HepG2 (cell line): Measurements from ENCODE around the gene PDCD1LG2. TPM values are rescaled to one million over a fixed set of nuclear protein-coding genes. Genes with fewer than 3 reads are reported as not detected.

Experiments
- ATAC-seq: fragments of 200-7000 bp; cut with Tn5 transposase; 3 replicates; pipeline ENCODE4 v1.9.1; 2020; ENCODE audit warnings: mild to moderate bottlenecking, moderate library complexity
- BruUV-seq: library from RNA; stranded (reverse); fragments of 400-500 nt; replicated peaks from 2 replicates; lab custom pipeline; 2021; lab: Mats Ljungman, UMichigan
- CTCF ChIA-PET: fragments of 300-600 bp; formaldehyde crosslinking; extraction: SDS; loops from one replicate; lab custom pipeline; 2021; ENCODE audit warnings: low total read pairs, inconsistent platforms, low intra/inter-chr PET ratio; lab: Yijun Ruan, JAX
- POLR2A ChIA-PET: fragments of 350-600 bp; sonication (Branson Sonifier 250); formaldehyde crosslinking; loops from one replicate; lab custom pipeline; 2020; ENCODE audit warnings: antibody characterized with exemption, inconsistent platforms; lab: Yijun Ruan, JAX
- DNase-seq: peaks from one replicate; pipeline ENCODE4 v3.0.0-alpha.2; 2015; ENCODE audit warnings: low spot score
- FAIRE-seq: peaks from 3 replicates; lab custom pipeline; 2011; peaks lifted over from hg19 to GRCh38; lab: Jason Lieb, UNC
- H2AFZ ChIP-seq: one replicate; pipeline ENCODE4 v1.6.1; 2011; ENCODE audit warnings: low read length, inconsistent platforms
- H3K27ac ChIP-seq: fragments of 300-600 bp; 3 replicates; pipeline ENCODE4 v1.8.0; 2011; ENCODE audit warnings: mixed run types, mild to moderate bottlenecking, mixed read lengths, low read length, inconsistent platforms; ENCODE audit not compliant: insufficient read depth; ENCODE audit errors: extremely low read length
- H3K27me3 ChIP-seq, 2 experiments: fragments of 200-600 bp in 1 of 2; 2 replicates in 1 of 2; 3 replicates in 1 of 2; pipeline versions ENCODE4 v1.6.0 to v1.8.0; 2011; ENCODE audit warnings: low read length in 2 of 2, mild to moderate bottlenecking in 2 of 2, moderate library complexity in 2 of 2, inconsistent platforms in 1 of 2; ENCODE audit not compliant: insufficient read depth in 2 of 2, control insufficient read depth in 1 of 2
- H3K36me3 ChIP-seq, 2 experiments: fragments of 200-600 bp in 1 of 2; replicated peaks in 1 of 2; 2 replicates in 1 of 2; 3 replicates in 1 of 2; pipeline versions ENCODE4 v1.5.1 to v1.8.0; 2011; ENCODE audit warnings: low read length in 2 of 2, inconsistent platforms in 1 of 2; ENCODE audit not compliant: insufficient read depth in 2 of 2, control insufficient read depth in 1 of 2
- H3K4me1 ChIP-seq: 2 replicates; pipeline ENCODE4 v1.5.1; 2012; ENCODE audit warnings: low read length, inconsistent platforms; ENCODE audit not compliant: insufficient read depth
- H3K4me2 ChIP-seq: 2 replicates; pipeline ENCODE4 v1.6.0; 2011; ENCODE audit warnings: low read depth, low read length, inconsistent platforms
- H3K4me3 ChIP-seq, 3 experiments: fragments of 200-600 bp in 1 of 3; sonication (generic), shearing (Covaris generic) in 1 of 3; replicated peaks in 1 of 3; 2 replicates each; pipeline ENCODE4 v1.5.1; 2011 to 2016; ENCODE audit warnings: low read length in 3 of 3, inconsistent platforms in 2 of 3, low read depth in 2 of 3, mild to moderate bottlenecking in 2 of 3, control low read depth in 1 of 3, mixed read lengths in 1 of 3; ENCODE audit not compliant: insufficient read depth in 1 of 3
- H3K79me2 ChIP-seq: one replicate; pipeline ENCODE4 v1.6.1; 2011; ENCODE audit warnings: low read length, inconsistent platforms; ENCODE audit not compliant: insufficient read depth
- H3K9ac ChIP-seq: 2 replicates; pipeline ENCODE4 v1.6.0; 2011; ENCODE audit warnings: mild to moderate bottlenecking, low read depth, low read length, inconsistent platforms; ENCODE audit not compliant: insufficient read depth
- H3K9me3 ChIP-seq: 2 replicates; pipeline ENCODE4 v1.5.1; 2012; ENCODE audit warnings: mild to moderate bottlenecking, low read length
- H4K20me1 ChIP-seq: 2 replicates; pipeline ENCODE4 v1.6.0; 2011; ENCODE audit warnings: inconsistent platforms, mild to moderate bottlenecking, low read length, moderate library complexity; ENCODE audit not compliant: insufficient read depth
- DMAP1 ChIP-seq: IDR thresholded peaks from 2 replicates; pipeline ENCODE4 v1.6.1; 2016
- DZIP1 ChIP-seq: sonication (generic); formaldehyde crosslinking; IDR thresholded peaks from 2 replicates; pipeline ENCODE4 v1.5.0; 2020; ENCODE audit warnings: mild to moderate bottlenecking, missing genetic modification reagents
- KDM5B ChIP-seq: sonication (generic); formaldehyde crosslinking; IDR thresholded peaks from 2 replicates; pipeline ENCODE4 v1.4.0; 2020; ENCODE audit warnings: missing genetic modification reagents, mild to moderate bottlenecking, borderline replicate concordance
- RNF2 ChIP-seq: fragments of 450-650 bp; conservative IDR thresholded peaks from 2 replicates; pipeline ENCODE4 v1.6.1; 2016; ENCODE audit warnings: low read depth
- SMAD1 ChIP-seq: sonication (generic); formaldehyde crosslinking; IDR thresholded peaks from 2 replicates; pipeline ENCODE4 v1.4.0; 2020; ENCODE audit warnings: missing genetic modification reagents, low read depth, mild to moderate bottlenecking, borderline replicate concordance
- SOX6 ChIP-seq, 2 experiments: fragments of 450-650 bp in 1 of 2; sonication (generic) in 1 of 2; formaldehyde crosslinking in 1 of 2; IDR thresholded peaks; 2 replicates each; pipeline versions ENCODE4 v1.4.0 to v1.6.1; 2017 to 2020; ENCODE audit warnings: antibody characterized with exemption in 1 of 2, mild to moderate bottlenecking in 1 of 2, missing genetic modification reagents in 1 of 2
- TAF1 ChIP-seq: sonication (generic); formaldehyde crosslinking; IDR thresholded peaks from 2 replicates; pipeline ENCODE4 v1.4.0; 2020; ENCODE audit warnings: missing genetic modification reagents
- ZNF839 ChIP-seq: sonication (generic); formaldehyde crosslinking; IDR thresholded peaks from 2 replicates; pipeline ENCODE4 v1.4.0; 2020; ENCODE audit warnings: missing genetic modification reagents, mild to moderate bottlenecking, borderline replicate concordance
- WGBS: methylation state at CpG from one replicate; pipeline ENCODE4 v1.1.6; 2017; ENCODE audit warnings: low lambda C conversion rate; 5-methylcytosine and 5-hydroxymethylcytosine counted together
- in situ Hi-C: cut with HindIII; loops from 2 replicates; pipeline ENCODE4 v1.10.0; 2017; ENCODE audit warnings: low pct_unique_long_range_greater_than_20kb; ENCODE audit not compliant: extremely low pct_ligation_motif_present
- intact Hi-C: fragments of 100-400 bp; cut with micrococcal nuclease; formaldehyde crosslinking; loops from one replicate; pipeline ENCODE4 v1.10.0; 2022; ENCODE audit not compliant: unreplicated experiment
- polyA plus RNA-seq, 8 experiments: library from polyadenylated mRNA; depleted of rRNA in 3 of 8; stranded (reverse) in 7 of 8; unstranded in 1 of 8; fragments of >200 nt; fragmentation: Illumina TruSeq in 4 of 8; extraction: Trizol in 4 of 8; gene quantifications; 2 replicates each; pipeline versions ENCODE4 v1.2.1 to v1.2.3, GENCODE V29; 2011 to 2016; ENCODE audit warnings: low read depth in 4 of 8, missing spikeins in 1 of 8, mixed read lengths in 1 of 8; ENCODE audit not compliant: insufficient read depth in 1 of 8
- total RNA-seq, 5 experiments: library from RNA; depleted of rRNA; stranded (reverse); fragments of >200 nt; fragmentation: Illumina TruSeq; extraction: Trizol; gene quantifications; 2 replicates each; pipeline ENCODE4 v1.2.3, GENCODE V29; 2016; ENCODE audit warnings: low read depth in 1 of 5

The PDCD1LG2 gene
- total and polyA plus RNA-seq, 2 of the 13 experiments (the other 11 are each of a cell fraction or from before 2014, with no cell fraction given), result not detected

GRCh38 chr9:5489630-5490490 is 20.5 kb upstream of the PDCD1LG2 start (continued):
- TF ChIP-seq DZIP1 (no peak), TAF1 (CRISPR knock-in tag) (no peak), DMAP1 (no peak), KDM5B (CRISPR knock-in tag) (no peak)
- TF ChIP-seq, all 625 proteins: peak for 0

GRCh38 chr9:5492965-5493678 is 17.2 kb upstream of the PDCD1LG2 start:
- CTCF ChIA-PET, result no interaction called here
- 0 out of 5 replicates have a peak, but pooled peaks cover 0 to 2% of the 10 kb centered on the region in 2 experiments for H3K27me3 ChIP-seq
- H3K9ac ChIP-seq, result no peak overlapping the region
- H3K4me1 ChIP-seq, result 0 out of 2 replicates have a peak, but pooled peaks cover 5% of the 10 kb centered on the region
- no peak overlapping the region for H3K4me3 ChIP-seq
- H2AFZ ChIP-seq, result no peak overlapping the region
- WGBS, result 20% methylated on average over 1 of the region's 1 CpG
- H3K79me2 ChIP-seq, result no peaks in the 10 kb centered on the region
- no peak for TF ChIP-seq ZNF839 (CRISPR knock-in tag)
- no peak for TF ChIP-seq RNF2
- TF ChIP-seq SOX6 (IDR thresholded peaks at IDR 0.05), result no peak
- TF ChIP-seq SOX6 (CRISPR knock-in tag; IDR thresholded peaks at IDR 0.05), result 0 out of 2 replicates have a peak, but pooled peaks have one; percentile 11
- no peak for TF ChIP-seq SMAD1 (CRISPR knock-in tag)
- no peak overlapping the region for H3K27ac ChIP-seq
- FAIRE-seq (no peak), ATAC-seq (no peak), DNase-seq (peak; percentile 3)
- peak overlapping the region; percentile 18; the same call in 1 of the 2 replicates for H3K4me2 ChIP-seq
- no peaks in the 10 kb centered on the region for H4K20me1 ChIP-seq
- intact Hi-C loops (no loop called here), in situ Hi-C loops (no loop called here)
- POLR2A ChIA-PET, result no interaction called here
- no TSS peak for BruUV-seq
- no peaks in the 10 kb centered on the region for H3K9me3 ChIP-seq
- H3K36me3 ChIP-seq, result no peaks in the 10 kb centered on the region
